HG03175 (cell line): Measurements from ENCODE around the gene GLG1.
"Not testable (repeated sequence)": the region's sequence is repeated elsewhere in the genome, so short reads cannot be mapped to it uniquely, and the experiment has no call there.

Experiments used
- ATAC-seq: cut with Tn5 transposase; IDR thresholded peaks from one replicate; pipeline ENCODE4 v1.9.1; 2021; ENCODE audit warnings: mild to moderate bottlenecking, moderate library complexity; ENCODE audit not compliant: unreplicated experiment

The GLG1 gene

DNA sequence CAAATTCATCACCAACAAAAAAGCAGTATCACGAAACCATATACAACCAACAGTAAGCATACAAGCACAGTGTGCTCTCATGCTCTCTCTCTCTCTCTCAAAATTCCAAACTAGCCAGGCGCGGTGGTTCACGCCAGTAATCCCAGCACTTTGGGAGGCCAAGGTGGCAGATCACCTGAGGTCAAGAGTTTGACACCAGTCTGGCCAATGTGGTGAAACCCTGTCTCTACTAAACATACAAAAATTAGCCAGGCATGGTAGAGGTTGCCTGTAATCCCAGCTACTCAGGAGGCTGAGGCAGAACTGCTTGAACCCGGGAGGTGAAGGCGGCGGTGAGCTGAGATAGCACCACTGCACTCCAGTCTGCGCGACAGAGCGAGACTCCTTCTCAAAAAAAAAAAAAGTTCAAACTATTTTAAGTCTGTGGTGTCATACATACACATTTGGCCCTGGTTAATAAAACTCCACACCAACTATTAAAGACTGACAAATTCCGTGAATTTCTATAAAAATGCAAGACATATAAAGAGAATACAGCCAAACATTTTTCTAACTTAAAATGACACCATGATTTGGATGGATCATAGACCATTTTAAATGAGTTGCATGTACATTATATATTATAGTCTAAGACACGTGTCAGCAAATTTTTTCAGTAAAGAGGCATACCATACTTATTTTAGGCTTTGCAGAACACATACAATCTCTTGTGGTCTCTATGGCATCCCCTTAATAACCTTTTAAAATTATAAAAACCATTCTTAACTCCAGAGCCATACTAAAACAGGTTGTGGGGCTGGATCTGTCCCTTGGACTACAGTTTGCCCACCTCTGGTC lies 30.9 kb downstream of the GLG1 start:
- ATAC-seq = no peak

DNA sequence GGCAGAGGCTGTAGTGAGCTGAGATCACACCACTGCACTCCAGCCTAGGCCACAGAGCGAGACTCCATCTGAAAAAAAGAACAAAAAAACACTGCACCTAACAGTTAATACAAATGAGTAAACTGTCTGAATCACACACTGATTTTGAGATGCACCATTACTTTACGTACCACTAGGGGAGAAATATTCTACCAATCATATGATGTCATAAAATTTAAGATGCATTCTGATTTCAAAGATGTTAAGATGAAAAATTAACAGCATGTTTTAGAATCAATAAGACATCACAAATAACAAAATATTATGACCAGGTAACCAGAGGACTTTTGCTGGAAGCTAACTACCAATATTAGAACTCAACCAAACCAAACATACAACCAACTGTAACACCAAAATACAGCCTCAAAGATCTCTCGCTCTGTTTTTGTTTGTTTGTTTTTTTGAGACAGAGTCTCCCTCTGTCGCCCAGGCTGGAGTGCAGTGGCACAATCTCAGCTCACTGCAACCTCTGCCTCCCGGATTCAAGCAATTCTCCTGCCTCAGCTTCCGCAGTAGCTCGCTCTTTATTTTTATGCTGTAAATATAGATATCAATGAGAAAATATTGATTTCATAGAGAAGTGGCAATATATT lies 31.6 kb downstream of the GLG1 start:
- ATAC-seq = no peak

DNA sequence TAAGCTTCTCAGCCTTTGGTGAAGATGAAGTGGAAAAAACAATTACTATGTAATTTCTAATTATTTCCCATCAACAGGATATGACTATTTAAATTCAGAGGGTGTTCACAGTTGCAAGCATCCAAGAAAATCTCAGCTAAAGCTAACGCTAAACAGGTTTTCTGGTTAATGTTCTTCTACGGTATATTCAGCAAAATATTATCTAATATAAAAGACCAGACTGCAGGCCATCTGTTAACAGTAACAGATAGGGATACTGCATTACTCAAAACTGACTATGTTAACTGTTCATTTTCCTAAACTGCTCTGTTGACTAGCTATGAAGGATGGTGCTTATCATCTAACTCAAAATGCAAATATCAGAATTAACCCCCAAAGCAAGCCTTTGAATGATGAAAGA lies 32.8 kb downstream of the GLG1 start:
- ATAC-seq = no peak

DNA sequence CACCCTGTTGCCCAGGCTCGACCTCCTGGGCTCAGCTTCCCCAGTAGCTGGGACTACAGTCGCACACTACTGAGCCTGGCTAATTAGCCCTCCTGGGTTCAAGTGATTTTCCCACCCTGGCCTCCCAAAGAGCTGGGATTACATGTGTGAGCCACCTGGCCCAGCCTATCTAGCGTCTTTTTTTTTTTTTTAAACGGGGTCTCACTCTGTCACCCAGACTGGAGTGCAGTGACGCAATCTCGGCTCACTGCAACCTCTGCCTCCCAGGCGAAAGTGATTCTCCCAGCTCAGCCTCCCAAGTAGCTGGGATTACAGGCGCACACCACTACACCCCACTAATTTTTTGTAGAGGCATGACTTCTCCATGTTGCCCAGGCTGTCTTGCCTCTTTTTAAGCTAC lies 33.3 kb downstream of the GLG1 start:
- no peak for ATAC-seq

DNA sequence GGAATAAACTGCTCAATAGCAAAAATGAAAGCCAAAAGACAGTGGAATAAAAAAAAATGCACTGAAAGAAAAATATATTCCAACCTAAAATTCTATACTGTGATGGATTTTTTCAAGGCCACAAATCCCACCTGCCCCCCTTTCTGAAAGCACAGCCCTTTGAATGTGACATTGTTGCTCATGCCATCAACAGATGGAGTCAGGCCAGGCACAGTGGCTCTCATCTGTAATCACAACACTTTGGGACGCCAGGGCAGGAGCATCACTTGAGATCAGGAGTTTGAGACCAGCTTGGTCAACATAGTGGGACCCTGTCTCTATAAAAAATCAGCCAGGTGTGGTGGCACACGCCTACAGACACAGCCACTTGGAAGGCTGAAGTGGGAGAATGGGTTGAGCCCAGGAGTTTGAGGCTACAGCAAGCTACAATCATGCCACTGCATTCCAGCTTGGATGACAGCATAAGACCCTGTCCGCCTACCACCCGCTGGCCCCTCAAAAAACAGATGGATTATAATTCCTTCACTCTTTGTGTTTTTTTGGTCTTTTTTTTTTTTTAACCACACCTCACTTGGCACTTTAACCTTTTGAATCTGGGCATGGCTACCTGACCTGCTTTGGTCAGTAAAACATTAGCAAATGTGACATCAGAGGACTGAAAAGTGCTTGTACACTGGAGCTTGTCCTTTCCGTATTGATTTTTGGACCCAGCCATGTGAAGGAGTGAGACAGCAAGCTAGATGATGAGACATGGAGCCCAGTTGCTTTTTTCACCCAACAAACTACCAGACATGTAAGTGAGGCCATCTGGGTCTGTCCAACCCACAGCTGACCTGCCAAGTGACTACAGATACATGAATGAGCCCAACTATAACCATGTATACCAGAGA lies 36.3 kb downstream of the GLG1 start:
- ATAC-seq = no peak

DNA sequence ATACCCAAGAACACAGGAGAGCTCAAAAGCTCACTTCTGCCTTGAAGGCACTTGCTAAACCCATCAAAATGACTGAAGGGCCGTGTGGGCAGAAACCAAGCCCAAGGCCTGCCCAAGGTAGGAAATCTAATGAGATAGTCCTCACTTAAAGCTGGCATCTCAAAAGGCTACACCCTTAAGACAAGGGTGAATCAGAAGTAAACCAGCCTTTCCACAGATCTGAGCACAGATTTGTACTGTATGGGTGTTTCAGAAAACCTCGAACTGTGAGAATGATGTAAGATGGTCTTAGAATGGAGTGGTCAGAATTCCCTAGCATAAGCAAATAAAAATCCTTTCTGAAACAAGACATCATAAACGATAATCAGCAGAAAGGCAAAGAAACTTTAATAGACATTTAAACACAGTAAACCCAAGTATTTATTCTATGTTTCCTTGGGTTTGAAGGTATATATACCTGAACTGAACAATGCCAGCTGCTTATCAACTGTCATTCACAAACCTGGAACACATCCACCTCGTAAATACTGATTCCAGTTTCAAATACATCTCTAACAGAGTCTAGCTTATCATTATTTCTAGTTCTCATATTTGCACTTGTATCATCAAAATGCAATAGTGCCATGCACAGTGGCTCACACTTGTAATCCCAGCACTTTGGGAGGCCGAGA lies 37.8 kb downstream of the GLG1 start:
- no peak for ATAC-seq

DNA sequence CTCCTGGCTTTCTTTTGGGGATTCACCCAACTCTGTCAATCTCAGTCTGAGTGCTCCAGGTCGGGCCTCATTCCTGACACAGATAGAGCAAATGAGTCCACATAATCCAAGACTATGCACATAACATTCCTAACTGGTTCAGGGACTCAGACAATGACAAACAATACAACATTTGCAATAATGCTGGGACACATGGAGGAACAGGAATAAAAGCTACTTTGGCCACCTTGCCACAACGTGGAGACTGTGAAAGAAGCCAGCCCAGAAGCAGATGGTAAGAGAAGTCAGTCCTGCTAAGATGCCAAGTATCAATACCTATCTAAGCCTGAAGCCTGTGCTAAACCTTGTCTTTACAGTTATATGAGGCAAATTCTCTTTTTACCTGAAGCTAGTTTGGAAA lies 39.0 kb downstream of the GLG1 start:
- no peak for ATAC-seq

DNA sequence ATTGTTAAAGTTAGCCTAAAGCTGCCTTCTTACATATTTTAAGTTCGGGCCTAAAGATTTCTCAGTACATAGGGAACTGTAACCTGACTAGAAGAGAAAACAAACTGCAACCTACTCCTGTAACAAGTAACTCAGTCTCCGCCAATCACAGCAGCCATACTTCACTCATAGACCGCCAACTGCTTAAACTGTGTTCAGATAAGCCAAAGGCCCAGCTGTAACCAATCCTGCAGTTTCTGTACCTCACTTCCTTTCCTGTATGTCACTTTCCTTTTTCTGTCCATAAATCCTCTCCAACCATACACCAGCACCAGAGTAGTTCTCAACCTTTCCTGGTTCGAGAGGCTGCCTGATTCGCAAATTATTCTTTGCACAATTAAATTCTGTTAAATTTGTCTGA lies 41.5 kb downstream of the GLG1 start:
- no peak for ATAC-seq

DNA sequence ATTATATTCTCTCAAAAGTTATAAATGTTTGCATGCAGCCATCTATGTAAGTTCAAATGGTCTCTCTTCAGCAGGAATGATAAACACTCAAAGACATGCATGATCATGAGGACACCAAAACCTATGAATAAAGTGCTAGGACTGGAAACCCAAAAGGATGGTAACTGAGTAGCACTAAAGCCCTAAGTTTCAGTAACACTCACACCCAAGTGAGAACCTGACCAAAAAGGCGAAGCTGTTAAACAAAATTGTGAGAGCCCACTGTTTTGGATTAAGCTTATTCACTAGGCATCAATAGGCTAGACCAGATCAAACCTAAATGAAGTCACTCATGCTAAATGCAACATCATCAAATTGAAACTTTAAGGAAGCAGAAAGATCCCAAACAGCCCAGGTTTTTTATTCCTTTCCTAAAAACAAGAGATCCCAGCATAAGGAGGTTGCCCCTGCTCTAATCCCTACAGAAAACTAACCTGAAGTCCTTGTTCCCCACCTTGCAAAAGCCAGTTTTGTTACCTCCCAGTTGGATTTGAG lies 42.4 kb downstream of the GLG1 start:
- no peak for ATAC-seq

DNA sequence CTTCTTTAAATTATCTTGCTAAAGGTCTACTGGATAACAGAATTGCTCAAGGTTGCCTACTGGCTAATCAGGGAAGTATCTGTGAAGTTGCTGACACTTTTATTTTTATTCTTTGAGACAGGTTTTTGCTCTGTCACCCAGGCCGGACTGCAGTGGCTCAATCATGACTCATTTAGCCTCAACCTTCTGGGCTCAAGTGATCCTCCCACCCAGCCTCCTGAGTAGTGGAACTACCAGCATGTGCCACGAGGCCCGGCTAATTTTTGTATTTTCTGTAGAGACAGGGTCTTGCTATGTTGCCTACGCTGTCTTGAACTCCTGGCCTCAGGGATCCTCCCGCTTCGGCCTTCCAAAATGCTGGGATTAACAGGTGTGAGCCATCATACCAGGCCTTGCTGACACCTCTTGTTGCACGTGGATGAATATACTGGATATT lies 43.1 kb downstream of the GLG1 start:
- ATAC-seq = no peak

DNA sequence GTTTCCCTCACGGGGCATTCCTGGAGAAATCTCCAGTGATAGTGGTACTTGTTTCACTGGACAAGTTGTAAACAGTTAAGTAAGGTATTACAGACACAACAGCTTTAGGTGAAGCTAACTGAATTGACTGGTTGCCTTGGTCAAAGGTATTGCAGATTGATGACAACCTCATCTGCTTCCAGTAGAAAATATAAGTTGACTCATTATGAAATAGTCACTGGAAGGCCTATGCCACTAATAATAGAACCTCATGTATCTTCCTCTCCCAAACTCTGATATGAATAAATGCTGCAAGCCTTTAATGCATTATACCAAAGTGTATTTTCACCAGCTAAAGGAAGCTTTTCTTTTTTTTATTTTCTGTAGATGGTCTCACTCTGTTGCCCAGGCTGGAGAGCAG lies 44.8 kb downstream of the GLG1 start:
- no peak for ATAC-seq

DNA sequence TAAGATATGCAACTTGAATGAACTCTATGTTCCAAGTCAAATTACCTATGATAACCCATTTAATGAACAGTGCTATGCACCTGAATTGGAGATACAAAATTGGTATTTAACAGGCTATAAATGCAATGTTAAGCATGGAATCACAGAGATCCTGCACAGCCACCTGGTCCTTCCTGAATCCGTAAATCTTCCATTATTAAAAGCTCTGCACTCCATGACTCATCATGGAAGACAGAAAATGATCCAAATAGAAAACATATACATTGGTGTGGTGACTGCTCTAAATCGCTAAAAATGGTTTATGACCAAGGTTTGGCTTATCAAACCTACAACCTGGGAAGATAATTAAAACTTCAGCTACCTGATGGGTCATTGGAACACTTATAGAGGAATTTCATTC lies 45.3 kb downstream of the GLG1 start:
- ATAC-seq = no peak

DNA sequence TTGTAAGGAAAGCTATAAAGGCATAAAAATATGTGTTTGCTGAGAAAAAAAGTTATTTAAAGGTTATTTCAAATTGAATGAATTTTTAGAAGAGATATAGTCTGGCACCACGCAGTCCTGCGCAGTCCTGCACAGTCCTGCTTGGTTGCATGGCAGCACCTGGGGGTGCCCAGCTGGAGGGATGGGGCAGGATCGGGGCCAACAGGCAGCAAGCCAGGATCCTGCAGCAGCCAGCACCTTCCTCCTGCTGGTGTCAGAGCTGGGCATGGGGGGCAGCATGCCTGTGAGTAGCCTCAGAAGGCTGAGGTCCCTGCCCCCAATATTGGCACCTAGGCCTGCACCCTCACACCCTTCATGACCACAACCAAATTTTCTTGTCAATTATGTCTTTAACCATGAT lies 46.0 kb downstream of the GLG1 start:
- ATAC-seq = no peak

DNA sequence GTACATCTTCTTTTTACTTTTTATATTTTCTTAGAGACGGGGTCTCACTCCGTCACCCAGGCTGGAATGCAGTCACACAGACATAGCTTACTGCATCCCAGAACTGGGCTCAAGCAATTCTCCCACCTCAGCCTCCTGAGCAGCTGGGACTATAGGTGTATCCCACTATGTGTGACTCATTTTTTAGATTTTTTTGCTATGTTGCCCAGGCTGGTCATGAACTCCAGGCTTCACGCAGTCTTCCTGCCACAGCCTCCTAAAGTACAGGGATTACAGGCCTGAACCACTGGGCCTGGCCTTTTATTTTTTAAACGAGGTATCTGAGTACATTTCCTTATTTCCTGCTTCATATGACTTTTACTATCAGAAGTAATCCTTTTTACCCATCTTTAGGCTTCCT lies 48.0 kb downstream of the GLG1 start:
- no peak for ATAC-seq

DNA sequence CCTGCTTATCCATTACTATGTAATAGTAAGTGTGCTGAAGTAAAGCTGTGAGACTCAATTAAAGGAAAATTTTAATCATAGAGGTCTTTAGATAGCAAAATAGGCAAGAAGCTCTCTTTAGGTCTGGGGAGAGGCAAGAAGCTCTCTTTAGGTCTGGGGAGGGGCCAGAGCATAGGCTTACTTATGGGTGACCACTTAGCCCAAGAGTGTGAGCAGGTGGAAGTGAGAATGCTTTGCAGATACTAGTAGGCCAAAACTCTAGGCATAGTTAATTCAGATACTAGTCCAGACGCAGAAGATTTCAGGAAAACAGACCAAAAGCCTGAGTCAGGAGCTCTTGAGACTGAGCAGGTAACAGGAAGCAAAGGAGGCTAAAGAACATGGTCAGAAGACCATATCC lies 49.6 kb downstream of the GLG1 start:
- no peak for ATAC-seq

DNA sequence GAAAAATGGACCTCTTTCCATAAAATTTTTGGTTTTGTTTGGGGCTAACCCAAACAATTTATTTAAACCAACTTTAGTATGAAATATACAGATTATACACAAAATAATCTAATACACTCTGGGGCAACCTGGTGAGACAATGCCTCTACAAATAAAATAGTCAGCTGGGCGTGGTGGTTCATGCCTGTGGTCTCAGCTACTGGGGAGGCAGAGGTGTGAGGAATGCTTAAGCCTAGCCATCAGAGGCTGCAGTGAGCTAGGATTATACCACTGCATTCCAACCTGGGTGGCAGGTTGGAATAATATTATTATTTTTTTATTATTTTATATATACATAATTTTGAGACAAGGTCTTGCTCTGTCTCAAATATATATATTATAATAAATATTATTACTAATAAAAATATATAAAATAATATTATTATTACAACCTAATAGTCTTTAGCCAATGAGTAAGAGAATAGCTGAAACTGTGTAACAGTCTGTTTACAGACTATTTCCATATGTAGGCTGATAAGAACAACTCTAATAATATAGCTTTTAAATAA lies 50.5 kb downstream of the GLG1 start:
- ATAC-seq = no peak

DNA sequence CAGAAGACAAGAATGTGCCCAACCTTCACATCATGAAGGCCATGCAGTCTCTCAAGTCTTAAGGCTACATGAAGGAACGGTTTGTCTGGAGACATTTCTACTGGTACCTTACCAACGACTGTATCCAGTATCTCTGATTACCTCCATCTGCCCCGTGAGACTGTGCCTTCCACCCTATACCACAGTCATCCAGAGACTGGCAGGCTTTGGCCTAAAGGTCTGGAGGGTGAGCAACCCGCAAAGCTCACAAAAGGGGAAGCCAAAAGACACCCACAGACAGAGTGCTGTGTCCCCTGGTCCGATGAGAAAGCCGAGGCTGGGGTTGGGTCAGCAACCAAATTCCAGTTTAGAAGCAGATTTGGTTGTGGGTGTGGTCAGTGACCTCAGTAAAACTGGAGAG lies 54.6 kb downstream of the GLG1 start:
- not testable (repeated sequence) for ATAC-seq

DNA sequence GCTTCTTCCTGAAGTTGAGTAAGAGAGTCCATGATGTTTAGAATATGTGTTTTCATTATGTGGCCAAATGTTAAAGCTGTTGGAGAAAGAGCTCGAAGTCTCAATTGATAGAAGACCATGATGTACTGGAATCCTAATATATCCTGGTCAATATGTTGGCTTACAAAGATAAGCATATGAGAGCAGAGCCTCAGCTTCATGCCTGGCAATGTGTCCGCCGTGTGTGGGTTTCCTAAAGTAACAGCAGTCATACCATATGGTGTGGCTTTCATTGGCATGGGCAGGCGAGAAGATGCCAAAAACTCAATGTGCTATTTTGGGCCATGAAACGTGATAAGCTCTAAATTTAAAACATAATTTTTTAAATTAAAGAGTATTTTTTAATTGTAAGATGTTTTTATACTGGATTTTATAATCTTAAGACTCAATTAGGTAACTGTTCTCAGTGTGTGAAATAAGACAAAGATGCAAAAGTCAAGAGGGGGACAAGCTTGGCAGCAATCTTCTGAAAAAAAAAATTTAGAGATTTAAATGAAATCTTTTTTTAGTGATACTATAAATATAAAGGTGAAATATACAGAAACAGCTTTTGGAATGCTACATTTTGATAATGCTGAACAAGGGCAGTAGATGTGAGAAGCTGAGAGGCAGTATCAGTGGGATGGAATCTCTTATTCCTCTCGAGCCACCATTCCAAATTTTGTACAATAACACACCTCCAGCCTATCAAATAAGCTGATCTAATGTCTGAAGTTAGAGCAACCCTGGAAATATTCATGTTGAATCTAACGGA lies 56.5 kb downstream of the GLG1 start:
- not testable (repeated sequence) for ATAC-seq

DNA sequence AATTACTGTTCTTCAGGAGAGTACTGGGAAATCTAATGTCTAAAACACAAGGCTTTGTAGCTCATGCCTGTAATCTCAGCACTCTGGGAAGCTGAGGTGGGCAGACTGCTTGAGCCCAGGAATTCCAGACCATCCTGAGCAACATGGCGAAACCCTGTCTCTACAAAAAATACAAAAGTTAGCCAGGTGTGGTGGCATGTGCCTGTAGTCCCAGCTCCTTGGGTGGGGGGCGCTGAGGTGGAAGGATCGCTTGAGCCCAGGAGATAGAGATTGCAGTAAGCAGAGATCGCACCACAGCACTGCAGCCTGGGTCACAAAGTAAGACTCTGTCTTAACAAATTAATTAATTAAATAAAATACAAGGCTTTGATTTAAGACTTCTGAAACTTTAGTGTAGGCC lies 60.8 kb downstream of the GLG1 start:
- not testable (repeated sequence) for ATAC-seq
